ENCODE data around the gene TOR2A.
A peak's percentile ranks its signal among the peaks of the same experiment; 100 is the strongest.

Gene TOR2A

GRCh38 chr9:127753148-127753547 is 18.1 kb upstream of the TOR2A start:
- DNase-seq (ENCODE audit: low read depth): no peak
- H3K4me3 ChIP-seq (replicated peaks; ENCODE audit: low read depth, low read length): no peak overlapping the region
- no peak for TF ChIP-seq CTCF (IDR thresholded peaks at IDR 0.05; ENCODE audit: low read length, missing control alignments)

GRCh38 chr9:127751269-127752054 is 16.4 kb upstream of the TOR2A start:
- no peak overlapping the region for H3K4me3 ChIP-seq (replicated peaks; ENCODE audit: low read depth, low read length)
- no peak for TF ChIP-seq CTCF (IDR thresholded peaks at IDR 0.05; ENCODE audit: low read length, missing control alignments)
- peak; percentile 42 for DNase-seq (ENCODE audit: low read depth)

- no peak for DNase-seq (ENCODE audit: low read depth)
- no peak overlapping the region for H3K4me3 ChIP-seq (replicated peaks; ENCODE audit: low read depth, low read length)
- no peak for TF ChIP-seq CTCF (IDR thresholded peaks at IDR 0.05; ENCODE audit: low read length, missing control alignments)
Observed at GRCh38 chr9:127749090-127749787, 14.1 kb upstream of the TOR2A start.

DNA sequence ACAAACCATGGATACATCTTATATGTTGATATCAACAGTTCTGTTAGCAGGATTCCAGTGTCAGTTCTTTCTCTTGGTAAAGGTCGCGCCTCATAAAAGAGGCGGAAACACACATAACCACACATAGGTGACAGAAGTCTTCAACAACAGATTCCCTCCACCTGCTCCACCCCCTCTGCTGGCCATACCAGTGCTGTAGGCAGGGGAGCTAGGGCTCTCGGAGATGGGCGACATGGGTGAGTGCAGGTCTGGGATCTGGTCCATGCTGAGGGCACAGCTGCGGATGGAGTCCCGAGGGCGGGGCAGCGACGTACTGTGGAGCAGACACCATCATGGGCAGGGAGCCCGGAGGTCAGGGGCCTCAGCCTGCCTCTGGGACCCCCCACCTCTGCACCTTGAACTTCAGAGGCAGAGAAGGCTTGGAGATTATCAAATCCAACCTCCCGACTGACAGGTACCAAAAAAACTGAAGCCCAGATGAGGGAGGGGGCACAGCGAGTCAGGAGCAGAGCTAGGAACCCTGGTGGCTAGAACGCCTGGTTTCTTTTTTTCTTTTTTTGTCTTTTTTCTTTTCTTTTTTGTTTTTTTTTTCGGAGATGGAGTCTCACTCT is 12.0 kb upstream of the TOR2A start:
- H3K4me3 ChIP-seq (replicated peaks; ENCODE audit: low read depth, low read length): no peak overlapping the region
- no peak for TF ChIP-seq CTCF (IDR thresholded peaks at IDR 0.05; ENCODE audit: low read length, missing control alignments)
- no peak for DNase-seq (ENCODE audit: low read depth)

- TF ChIP-seq CTCF (IDR thresholded peaks at IDR 0.05; ENCODE audit: low read length, missing control alignments): no peak
- DNase-seq (ENCODE audit: low read depth): no peak
Observed at GRCh38 chr9:127744398-127745110, 9.5 kb upstream of the TOR2A start.

GRCh38 chr9:127742435-127743088 is 7.5 kb upstream of the TOR2A start:
- no peak overlapping the region for H3K4me3 ChIP-seq (replicated peaks; ENCODE audit: low read depth, low read length)
- no peak for TF ChIP-seq CTCF (IDR thresholded peaks at IDR 0.05; ENCODE audit: low read length, missing control alignments)
- DNase-seq (ENCODE audit: low read depth): peak; percentile 44

More at GRCh38 chr9:127744398-127745110, 9.5 kb upstream of the TOR2A start:
- H3K4me3 ChIP-seq (replicated peaks; ENCODE audit: low read depth, low read length): no peak overlapping the region
